Chondrocyte (in vitro differentiated cells): Measurements from ENCODE around the gene RGR. TPM values are rescaled to one million over a fixed set of nuclear protein-coding genes. Genes with fewer than 3 reads are reported as not detected.

ENCODE experiments used
- DNase-seq: peaks from one replicate; pipeline ENCODE4 v3.0.0; 2021; ENCODE audit warnings: mixed read lengths, low spot score
- H3K27ac Mint-ChIP-seq: one replicate; pipeline ENCODE4 v1.8.0; 2021; ENCODE audit warnings: mild to moderate bottlenecking, moderate library complexity, mixed read lengths; ENCODE audit not compliant: unreplicated experiment
- H3K27me3 Mint-ChIP-seq: 2 replicates; pipeline ENCODE4 v1.8.0; 2021; ENCODE audit warnings: low read depth, mixed read lengths
- H3K36me3 Mint-ChIP-seq: 2 replicates; pipeline ENCODE4 v1.8.0; 2021; ENCODE audit warnings: low read depth, mixed read lengths
- H3K4me1 Mint-ChIP-seq: 2 replicates; pipeline ENCODE4 v1.8.0; 2021; ENCODE audit warnings: low read depth, mild to moderate bottlenecking, mixed read lengths
- H3K4me3 Mint-ChIP-seq: one replicate; pipeline ENCODE4 v1.8.0; 2021; ENCODE audit warnings: mild to moderate bottlenecking, moderate library complexity, mixed read lengths; ENCODE audit not compliant: unreplicated experiment
- H3K9me3 Mint-ChIP-seq: 2 replicates; pipeline ENCODE4 v1.8.0; 2021; ENCODE audit warnings: low read depth, mixed read lengths
- total RNA-seq: library from RNA; stranded (reverse); gene quantifications from 3 replicates; pipeline ENCODE4 v1.2.1, GENCODE V29; 2021
- TF ChIP-seq, protein P1 (sequence below): fragments of 200-600 bp; sonication (generic); IDR thresholded peaks from 2 replicates; pipeline ENCODE4 v1.5.0; 2021; ENCODE audit warnings: antibody characterized with exemption, mild to moderate bottlenecking, moderate library complexity

RGR gene
- total RNA-seq, 1 donor from 2014 or later: not detected

DNA sequence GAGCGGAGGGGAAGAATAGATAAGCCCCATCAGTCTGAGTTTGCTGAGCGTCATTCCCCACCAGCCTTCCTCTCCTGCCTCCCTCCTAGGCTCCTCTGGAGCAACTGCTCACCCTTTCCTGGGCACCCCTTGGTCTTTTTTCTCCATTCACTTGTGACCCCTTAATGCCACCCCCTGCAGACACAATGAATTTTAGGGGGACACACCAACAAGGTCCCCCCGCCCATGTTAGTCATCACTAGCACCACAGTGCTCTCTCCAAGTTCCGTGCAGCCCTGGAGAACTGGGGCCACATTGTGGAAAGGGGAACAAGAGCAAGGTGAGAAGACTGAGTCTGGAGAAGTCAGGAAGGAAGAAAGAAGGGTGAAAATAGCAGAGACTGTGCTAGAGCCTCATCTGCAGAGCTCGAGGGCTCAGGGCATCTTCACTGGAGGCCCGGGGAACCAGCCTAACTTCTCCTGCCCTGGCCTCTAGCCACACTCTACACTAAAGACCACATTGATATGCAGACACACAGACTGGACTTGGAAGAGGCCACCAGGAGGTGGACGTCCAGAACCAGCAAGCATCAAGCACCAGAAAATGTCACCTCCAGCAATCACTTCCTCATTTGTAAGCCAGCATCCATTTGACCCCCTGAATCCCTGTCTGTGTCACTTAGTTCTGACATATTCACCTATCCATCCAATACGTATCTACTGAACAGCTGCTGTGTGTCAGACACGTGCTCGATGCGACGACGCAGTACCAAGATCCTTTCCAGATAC, 17.5 kb downstream of the RGR start:
- TF ChIP-seq, protein P1, sequence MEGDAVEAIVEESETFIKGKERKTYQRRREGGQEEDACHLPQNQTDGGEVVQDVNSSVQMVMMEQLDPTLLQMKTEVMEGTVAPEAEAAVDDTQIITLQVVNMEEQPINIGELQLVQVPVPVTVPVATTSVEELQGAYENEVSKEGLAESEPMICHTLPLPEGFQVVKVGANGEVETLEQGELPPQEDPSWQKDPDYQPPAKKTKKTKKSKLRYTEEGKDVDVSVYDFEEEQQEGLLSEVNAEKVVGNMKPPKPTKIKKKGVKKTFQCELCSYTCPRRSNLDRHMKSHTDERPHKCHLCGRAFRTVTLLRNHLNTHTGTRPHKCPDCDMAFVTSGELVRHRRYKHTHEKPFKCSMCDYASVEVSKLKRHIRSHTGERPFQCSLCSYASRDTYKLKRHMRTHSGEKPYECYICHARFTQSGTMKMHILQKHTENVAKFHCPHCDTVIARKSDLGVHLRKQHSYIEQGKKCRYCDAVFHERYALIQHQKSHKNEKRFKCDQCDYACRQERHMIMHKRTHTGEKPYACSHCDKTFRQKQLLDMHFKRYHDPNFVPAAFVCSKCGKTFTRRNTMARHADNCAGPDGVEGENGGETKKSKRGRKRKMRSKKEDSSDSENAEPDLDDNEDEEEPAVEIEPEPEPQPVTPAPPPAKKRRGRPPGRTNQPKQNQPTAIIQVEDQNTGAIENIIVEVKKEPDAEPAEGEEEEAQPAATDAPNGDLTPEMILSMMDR: no peak
- Mint-ChIP-seq H3K4me1 (peaks cover 5% of the 10 kb centered on the region), H3K27ac (no peak overlapping the region), H3K4me3 (no peak overlapping the region), H3K9me3 (no peaks in the 10 kb centered on the region), H3K27me3 (peaks cover 17% of the 10 kb centered on the region), H3K36me3 (no peaks in the 10 kb centered on the region)
- no peak for DNase-seq

GRCh38 chr10:84263716-84264115, 18.9 kb downstream of the RGR start:
- H3K27ac Mint-ChIP-seq: no peak overlapping the region
- no peak overlapping the region for H3K4me3 Mint-ChIP-seq
- DNase-seq: no peak
- no peaks in the 10 kb centered on the region for H3K36me3 Mint-ChIP-seq
- peaks cover 5% of the 10 kb centered on the region for H3K4me1 Mint-ChIP-seq
- peaks cover 20% of the 10 kb centered on the region for H3K27me3 Mint-ChIP-seq
- no peaks in the 10 kb centered on the region for H3K9me3 Mint-ChIP-seq
- TF ChIP-seq, protein P1: no peak

DNA sequence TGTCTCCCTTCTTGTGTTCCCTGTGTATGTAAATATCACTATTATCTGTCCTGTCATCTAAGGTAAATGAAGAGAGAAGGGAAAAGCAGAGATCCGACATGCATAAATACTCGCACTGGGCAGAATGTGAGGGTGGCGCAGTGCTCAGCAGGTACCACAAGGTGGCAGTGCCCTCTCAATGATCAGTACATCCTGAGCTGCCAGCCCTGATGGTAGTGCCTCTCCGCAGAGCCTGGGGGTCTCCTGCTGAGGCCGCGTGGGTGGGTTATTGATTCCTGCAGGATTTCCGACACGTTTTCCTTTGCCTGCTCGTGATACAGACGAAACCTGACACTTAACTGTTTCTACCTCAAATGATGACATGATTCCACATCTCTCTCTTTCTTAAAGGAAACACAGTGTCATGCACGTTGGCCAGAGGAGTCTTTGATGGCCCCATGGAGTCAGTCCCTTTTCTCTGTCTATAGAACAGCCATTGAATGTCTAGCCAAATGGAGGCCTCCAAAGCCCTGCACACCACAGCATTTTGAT, 19.8 kb downstream of the RGR start:
- Mint-ChIP-seq H3K27ac (no peak overlapping the region), H3K36me3 (no peaks in the 10 kb centered on the region), H3K4me3 (no peak overlapping the region), H3K9me3 (no peaks in the 10 kb centered on the region), H3K27me3 (peaks cover 19% of the 10 kb centered on the region), H3K4me1 (peaks cover 5% of the 10 kb centered on the region)
- DNase-seq: no peak
- TF ChIP-seq, protein P1: peak; percentile 96

GRCh38 chr10:84265418-84265817, 20.6 kb downstream of the RGR start:
- no peaks in the 10 kb centered on the region for H3K36me3 Mint-ChIP-seq
- peaks cover 5% of the 10 kb centered on the region for H3K4me1 Mint-ChIP-seq
- no peaks in the 10 kb centered on the region for H3K9me3 Mint-ChIP-seq
- TF ChIP-seq, protein P1: no peak
- H3K4me3 Mint-ChIP-seq: no peak overlapping the region
- H3K27me3 Mint-ChIP-seq: peaks cover 15% of the 10 kb centered on the region
- no peak overlapping the region for H3K27ac Mint-ChIP-seq
- no peak for DNase-seq

DNA sequence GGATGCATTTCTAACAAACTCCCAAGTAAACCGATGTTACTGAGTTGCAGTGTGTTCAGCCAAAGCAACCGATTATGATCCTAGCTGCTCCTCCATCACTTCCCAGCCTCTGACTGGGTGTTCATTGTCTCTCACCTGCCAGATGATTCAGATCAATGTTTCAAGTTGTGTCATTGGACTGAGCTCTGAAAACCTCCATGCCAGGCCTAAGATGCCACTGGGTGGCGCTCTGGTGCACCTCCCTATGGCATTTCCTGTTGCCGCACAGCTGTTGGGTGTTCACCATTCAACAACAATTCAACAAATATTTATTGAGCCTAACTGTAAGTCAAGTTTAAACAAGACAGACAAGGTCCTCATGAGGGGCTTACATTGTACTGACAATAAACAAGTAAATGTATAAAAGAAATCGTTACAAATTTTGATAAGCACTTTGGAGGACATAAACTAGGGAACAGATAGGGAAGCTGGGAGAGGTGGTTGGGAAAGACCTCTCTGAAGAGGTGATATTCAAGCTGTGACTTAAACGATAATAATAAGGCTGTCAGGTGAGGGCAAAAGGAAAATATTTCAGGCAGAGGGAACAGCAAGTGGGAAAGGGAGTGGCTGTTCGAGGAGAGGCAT, 22.8 kb downstream of the RGR start:
- Mint-ChIP-seq H3K27ac (no peak overlapping the region), H3K4me3 (no peak overlapping the region), H3K27me3 (peaks cover 14% of the 10 kb centered on the region), H3K4me1 (peaks cover 5% of the 10 kb centered on the region), H3K36me3 (no peaks in the 10 kb centered on the region), H3K9me3 (no peaks in the 10 kb centered on the region)
- no peak for DNase-seq
- TF ChIP-seq, protein P1: peak; percentile 78
